IMR-90 (cell line): ENCODE measurements around the gene ARL6IP5. TPM values are rescaled to one million over a fixed set of nuclear protein-coding genes. Genes with fewer than 3 reads are reported as not detected.

Experiments used
- ATAC-seq: fragments of 200-7000 bp; cut with Tn5 transposase; 2 replicates; pipeline ENCODE4 v1.9.1; 2020; ENCODE audit warnings: low read depth, mild to moderate bottlenecking, moderate library complexity
- BruUV-seq: library from RNA; stranded (reverse); fragments of 400-500 nt; replicated peaks from 2 replicates; lab custom pipeline; 2021; lab: Mats Ljungman, UMichigan
- CTCF ChIA-PET: fragments of 300-600 bp; formaldehyde crosslinking; extraction: SDS; loops from one replicate; lab custom pipeline; 2021; ENCODE audit warnings: antibody characterized with exemption; lab: Yijun Ruan, JAX
- POLR2A ChIA-PET: fragments of 300-600 bp; sonication (Branson Sonifier 250); formaldehyde crosslinking; loops from one replicate; lab custom pipeline; 2022; ENCODE audit warnings: antibody characterized with exemption; ENCODE audit not compliant: unreplicated experiment; lab: Charles Lee
- DNase-seq: peaks from one replicate; pipeline ENCODE4 v3.0.0; 2013
- H2AFZ ChIP-seq: replicated peaks from 2 replicates; pipeline ENCODE3; 2013; ENCODE audit warnings: low read length, mild to moderate bottlenecking; ENCODE audit not compliant: poor library complexity
- H2AK5ac ChIP-seq: 2 replicates; pipeline ENCODE4 v1.6.1; 2013; ENCODE audit warnings: low read depth, low read length, inconsistent platforms
- H2AK9ac ChIP-seq: replicated peaks from 2 replicates; pipeline ENCODE3; 2013; ENCODE audit warnings: mild to moderate bottlenecking, low read depth, low read length, moderate library complexity; ENCODE audit not compliant: poor library complexity
- H2BK120ac ChIP-seq: 2 replicates; pipeline ENCODE4 v1.6.1; 2013; ENCODE audit warnings: low read depth, low read length, inconsistent platforms
- H2BK15ac ChIP-seq: 3 replicates; pipeline ENCODE4 v1.6.1; 2013; ENCODE audit warnings: low read depth, low read length, inconsistent platforms
- H2BK20ac ChIP-seq: 2 replicates; pipeline ENCODE4 v1.6.1; 2013; ENCODE audit warnings: low read depth, mild to moderate bottlenecking, inconsistent platforms, low read length, moderate library complexity
- H2BK5ac ChIP-seq: 2 replicates; pipeline ENCODE4 v1.6.1; 2013; ENCODE audit warnings: mild to moderate bottlenecking, low read depth, low read length, inconsistent platforms; ENCODE audit not compliant: poor library complexity, severe bottlenecking
- H3K14ac ChIP-seq: replicated peaks from 2 replicates; pipeline ENCODE4 v1.6.1; 2013; ENCODE audit warnings: low read depth, low read length, inconsistent platforms
- H3K18ac ChIP-seq: 2 replicates; pipeline ENCODE4 v1.6.1; 2013; ENCODE audit warnings: low read depth, low read length, control low read depth
- H3K23ac ChIP-seq: 2 replicates; pipeline ENCODE4 v1.6.1; 2013; ENCODE audit warnings: low read depth, low read length, inconsistent platforms
- H3K27ac ChIP-seq: 2 replicates; pipeline ENCODE4 v1.5.1; 2013; ENCODE audit warnings: mild to moderate bottlenecking, control low read depth, low read length; ENCODE audit not compliant: insufficient read depth
- H3K27me3 ChIP-seq: 2 replicates; pipeline ENCODE4 v1.6.1; 2013; ENCODE audit warnings: low read length; ENCODE audit not compliant: control insufficient read depth, insufficient read depth
- H3K36me3 ChIP-seq: 2 replicates; pipeline ENCODE4 v1.6.1; 2013; ENCODE audit warnings: low read length, mixed read lengths; ENCODE audit not compliant: control insufficient read depth, insufficient read depth
- H3K4ac ChIP-seq: 2 replicates; pipeline ENCODE4 v1.6.1; 2013; ENCODE audit warnings: low read depth, low read length, inconsistent platforms
- H3K4me1 ChIP-seq: 2 replicates; pipeline ENCODE4 v1.6.1; 2013; ENCODE audit warnings: low read length, mixed read lengths; ENCODE audit not compliant: control insufficient read depth, insufficient read depth
- H3K4me2 ChIP-seq: 2 replicates; pipeline ENCODE4 v1.6.1; 2013; ENCODE audit warnings: low read depth, mild to moderate bottlenecking, control low read depth, low read length, moderate library complexity
- H3K4me3 ChIP-seq: 2 replicates; pipeline ENCODE4 v1.5.1; 2013; ENCODE audit warnings: low read depth, mild to moderate bottlenecking, control low read depth, low read length, moderate library complexity; ENCODE audit not compliant: insufficient read depth
- H3K56ac ChIP-seq: 2 replicates; pipeline ENCODE4 v1.6.1; 2013; ENCODE audit warnings: low read length, inconsistent platforms; ENCODE audit not compliant: insufficient read depth; ENCODE audit errors: extremely low read depth
- H3K79me1 ChIP-seq, 2 experiments: 2 replicates each; pipeline ENCODE4 v1.6.1; 2013; ENCODE audit warnings: low read length in 2 of 2, inconsistent platforms in 1 of 2, low read depth in 1 of 2
- H3K9ac ChIP-seq: 2 replicates; pipeline ENCODE4 v1.6.1; 2013; ENCODE audit warnings: low read depth, low read length, control low read depth
- H3K9me1 ChIP-seq: 2 replicates; pipeline ENCODE4 v1.6.1; 2013; ENCODE audit warnings: low read length, inconsistent platforms; ENCODE audit not compliant: insufficient read depth
- H3K9me3 ChIP-seq: 2 replicates; pipeline ENCODE4 v1.6.1; 2013; ENCODE audit warnings: low read length; ENCODE audit not compliant: control insufficient read depth, insufficient read depth
- H4K20me1 ChIP-seq: 2 replicates; pipeline ENCODE4 v1.6.1; 2013; ENCODE audit warnings: low read length, inconsistent platforms; ENCODE audit not compliant: insufficient read depth
- H4K5ac ChIP-seq: 2 replicates; pipeline ENCODE4 v1.6.1; 2013; ENCODE audit warnings: mild to moderate bottlenecking, low read depth, low read length, control low read depth
- H4K8ac ChIP-seq, 2 experiments: 2 replicates each; pipeline ENCODE4 v1.6.1; 2013; ENCODE audit warnings: low read depth in 2 of 2, low read length in 2 of 2, control low read depth in 1 of 2, inconsistent platforms in 1 of 2
- H4K91ac ChIP-seq: 2 replicates; pipeline ENCODE4 v1.6.1; 2013; ENCODE audit warnings: low read depth, low read length, inconsistent platforms; ENCODE audit not compliant: insufficient read depth
- BHLHE40 ChIP-seq: fragments of 150-350 bp; IDR thresholded peaks from 2 replicates; pipeline ENCODE4 v1.6.1; 2016; ENCODE audit warnings: mild to moderate bottlenecking, low read depth, low read length
- CEBPB ChIP-seq: IDR thresholded peaks from 2 replicates; pipeline ENCODE4 v1.6.1; 2012; ENCODE audit warnings: low read depth, low read length, improper control_type of control experiment
- CHD1 ChIP-seq: IDR thresholded peaks from 2 replicates; pipeline ENCODE4 v1.6.1; 2012; ENCODE audit warnings: low read depth, low read length, improper control_type of control experiment
- CTCF ChIP-seq: conservative IDR thresholded peaks from 2 replicates; pipeline ENCODE4 v1.5.1; 2012; ENCODE audit warnings: mild to moderate bottlenecking, low read depth, low read length, improper control_type of control experiment
- ELK1 ChIP-seq: fragments of 150-350 bp; IDR thresholded peaks from 2 replicates; pipeline ENCODE4 v1.6.1; 2016; ENCODE audit warnings: low read depth, mild to moderate bottlenecking, low read length, moderate library complexity, borderline replicate concordance
- FOS ChIP-seq: fragments of 150-350 bp; IDR thresholded peaks from 2 replicates; pipeline ENCODE4 v1.6.1; 2016; ENCODE audit warnings: low read depth, low read length
- MAFK ChIP-seq: IDR thresholded peaks from 2 replicates; pipeline ENCODE4 v1.6.1; 2012; ENCODE audit warnings: low read depth, low read length, improper control_type of control experiment
- MAZ ChIP-seq: IDR thresholded peaks from 2 replicates; pipeline ENCODE4 v1.6.1; 2012; ENCODE audit warnings: low read depth, mild to moderate bottlenecking, low read length, improper control_type of control experiment, moderate library complexity, borderline replicate concordance
- MXI1 ChIP-seq: IDR thresholded peaks from 2 replicates; pipeline ENCODE4 v1.6.1; 2012; ENCODE audit warnings: low read depth, mild to moderate bottlenecking, low read length, moderate library complexity, borderline replicate concordance
- NFE2L2 ChIP-seq: fragments of 150-350 bp; IDR thresholded peaks from 2 replicates; pipeline ENCODE4 v1.6.1; 2016; ENCODE audit warnings: low read depth, mild to moderate bottlenecking, low read length
- POLR2A ChIP-seq: IDR thresholded peaks from 2 replicates; pipeline ENCODE4 v1.6.1; 2012; ENCODE audit warnings: mild to moderate bottlenecking, low read depth, low read length
- RAD21 ChIP-seq: IDR thresholded peaks from 2 replicates; pipeline ENCODE4 v1.6.1; 2012; ENCODE audit warnings: low read length, improper control_type of control experiment
- RCOR1 ChIP-seq: IDR thresholded peaks from 2 replicates; pipeline ENCODE4 v1.6.1; 2012; ENCODE audit warnings: mild to moderate bottlenecking, low read length, improper control_type of control experiment; ENCODE audit not compliant: insufficient replicate concordance
- RFX5 ChIP-seq: IDR thresholded peaks from 2 replicates; pipeline ENCODE4 v1.8.0; 2012; ENCODE audit warnings: low read depth, mild to moderate bottlenecking, low read length, moderate library complexity
- SMC3 ChIP-seq: fragments of 150-350 bp; IDR thresholded peaks from 2 replicates; pipeline ENCODE4 v1.6.1; 2016; ENCODE audit warnings: low read depth, mild to moderate bottlenecking, antibody characterized with exemption, low read length, moderate library complexity
- WGBS, 2 experiments: methylation state at CpG; one replicate each; pipeline versions ENCODE4 v1.1.5 to v1.1.7; 2013; ENCODE audit warnings: missing lambda C conversion rate in 2 of 2; ENCODE audit not compliant: insufficient read length in 1 of 2; ENCODE audit errors: extremely low coverage in 2 of 2; 5-methylcytosine and 5-hydroxymethylcytosine counted together
- dilution Hi-C: fragments of 300-500 bp; cut with HindIII; formaldehyde crosslinking; loops from one replicate; pipeline ENCODE4 v1.14.3; 2018; ENCODE audit warnings: low sequenced_read_pairs; ENCODE audit not compliant: unreplicated experiment
- in situ Hi-C: fragments of 300-500 bp; cut with MboI; formaldehyde crosslinking; loops from 3 replicates; pipeline ENCODE4 v1.14.3; 2019; ENCODE audit warnings: low sequenced_read_pairs, inconsistent platforms, mixed read lengths
- intact Hi-C: fragments of 100-400 bp; cut with micrococcal nuclease; formaldehyde crosslinking; loops from 2 replicates; pipeline ENCODE4 v1.10.0; 2022
- polyA plus RNA-seq, 3 experiments: library from polyadenylated mRNA; depleted of rRNA; stranded (reverse); fragments of >200 nt; gene quantifications; 2 replicates each; pipeline ENCODE4 v1.2.3, GENCODE V29; 2012; ENCODE audit warnings: low replicate concordance in 1 of 3
- total RNA-seq: library from RNA; depleted of rRNA; stranded (reverse); fragments of >200 nt; gene quantifications from 2 replicates; pipeline ENCODE4 v1.2.3, GENCODE V29; 2012
- TF ChIP-seq, protein P1 (sequence below): fragments of 150-350 bp; IDR thresholded peaks from 2 replicates; pipeline ENCODE4 v1.6.1; 2017; ENCODE audit warnings: mild to moderate bottlenecking, antibody characterized with exemption, low read length, low read depth

ARL6IP5 gene
- total and polyA plus RNA-seq, 2 of the 4 experiments (the other 2 are of a cell fraction): 76.4 to 98.8 TPM

- Histone ChIP-seq H3K14ac (no peak overlapping the region), H3K4me1 (no peaks in the 10 kb centered on the region), H3K36me3 (peaks cover 20% of the 10 kb centered on the region), H3K23ac (no peak overlapping the region), H4K91ac (no peak overlapping the region), H3K9me3 (no peaks in the 10 kb centered on the region), H3K9ac (no peak overlapping the region), H3K79me1 (peaks cover 0 to 21% of the 10 kb centered on the region in 2 experiments), H2AFZ (no peak overlapping the region), H2AK9ac (no peak overlapping the region), H3K27ac (no peak overlapping the region), H3K9me1 (peaks cover 2% of the 10 kb centered on the region; the same call in 1 of the 2 replicates), H4K8ac (no peak overlapping the region), H4K20me1 (no peaks in the 10 kb centered on the region; the same call in 1 of the 2 replicates), H3K56ac (no peak overlapping the region), H2BK20ac (no peak overlapping the region), H4K5ac (no peak overlapping the region), H2BK5ac (no peak overlapping the region), H2BK120ac (no peak overlapping the region), H3K27me3 (no peaks in the 10 kb centered on the region), H2AK5ac (no peak overlapping the region), H2BK15ac (no peak overlapping the region), H3K4ac (no peak overlapping the region), H3K18ac (no peak overlapping the region), H3K4me3 (no peak overlapping the region), H3K4me2 (no peak overlapping the region)
- POLR2A ChIA-PET: no interaction called here
- CTCF ChIA-PET: no interaction called here
- in situ Hi-C loops (no loop called here), intact Hi-C loops (no loop called here), dilution Hi-C loops (no loop called here)
- no peak for ATAC-seq
- no peak for DNase-seq
- no CpG with 5 or more reads among the region's 8 CpGs for WGBS, 2 experiments
- no peak for TF ChIP-seq NFE2L2
- no peak for TF ChIP-seq MAFK
- no peak for TF ChIP-seq POLR2A
- TF ChIP-seq CTCF: no peak
- TF ChIP-seq CEBPB: no peak
- no peak for TF ChIP-seq MAZ
- no peak for TF ChIP-seq MXI1
- TF ChIP-seq CHD1: no peak
- no peak for TF ChIP-seq BHLHE40
- TF ChIP-seq, protein P1, sequence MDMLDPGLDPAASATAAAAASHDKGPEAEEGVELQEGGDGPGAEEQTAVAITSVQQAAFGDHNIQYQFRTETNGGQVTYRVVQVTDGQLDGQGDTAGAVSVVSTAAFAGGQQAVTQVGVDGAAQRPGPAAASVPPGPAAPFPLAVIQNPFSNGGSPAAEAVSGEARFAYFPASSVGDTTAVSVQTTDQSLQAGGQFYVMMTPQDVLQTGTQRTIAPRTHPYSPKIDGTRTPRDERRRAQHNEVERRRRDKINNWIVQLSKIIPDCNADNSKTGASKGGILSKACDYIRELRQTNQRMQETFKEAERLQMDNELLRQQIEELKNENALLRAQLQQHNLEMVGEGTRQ: no peak
- TF ChIP-seq RFX5: no peak
- no peak for TF ChIP-seq ELK1
- no peak for TF ChIP-seq SMC3
- TF ChIP-seq RAD21: no peak
- TF ChIP-seq FOS: no peak
- TF ChIP-seq RCOR1: no peak
- no TSS peak for BruUV-seq
Observed at GRCh38 chr3:69104586-69104985, 19.8 kb downstream of the ARL6IP5 start.
